Endothelial cell of umbilical vein (primary cell): ENCODE measurements around the gene GCLC. TPM values are rescaled to one million over a fixed set of nuclear protein-coding genes. Genes with fewer than 3 reads are reported as not detected.

ENCODE experiments used
- BruUV-seq: library from RNA; stranded (reverse); fragments of 400-500 nt; replicated peaks from 2 replicates; lab custom pipeline; 2021; lab: Mats Ljungman, UMichigan
- CTCF ChIA-PET: fragments of 300-600, 350-600 bp; sonication (Branson Sonifier 250); formaldehyde crosslinking; loops from one replicate; lab custom pipeline; 2021; ENCODE audit warnings: antibody characterized with exemption, inconsistent platforms; lab: Charles Lee
- POLR2A ChIA-PET: fragments of 300-600, 350-600 bp; sonication (Branson Sonifier 250); formaldehyde crosslinking; loops from one replicate; lab custom pipeline; 2021; ENCODE audit warnings: antibody characterized with exemption, inconsistent platforms; lab: Charles Lee
- DNase-seq: peaks from one replicate; pipeline ENCODE4 v3.0.0-alpha.2; 2011; ENCODE audit warnings: low read depth, low spot score
- FAIRE-seq: peaks from 2 replicates; lab custom pipeline; 2011; peaks lifted over from hg19 to GRCh38; lab: Jason Lieb, UNC
- H2AFZ ChIP-seq: 2 replicates; pipeline ENCODE4 v1.6.0; 2012; ENCODE audit warnings: low read depth, low read length, control low read depth, inconsistent platforms
- H3K27ac ChIP-seq: 2 replicates; pipeline ENCODE4 v1.5.1; 2011; ENCODE audit warnings: low read depth, mild to moderate bottlenecking, control low read depth, low read length, moderate library complexity; ENCODE audit not compliant: insufficient read depth
- H3K27me3 ChIP-seq, 2 experiments: 2 replicates each; pipeline versions ENCODE4 v1.6.0 to v1.6.1; 2011; ENCODE audit warnings: low read length in 2 of 2, mixed read lengths in 1 of 2; ENCODE audit not compliant: control insufficient read depth in 2 of 2, insufficient read depth in 2 of 2
- H3K36me3 ChIP-seq, 2 experiments: 2 replicates in 1 of 2; 3 replicates in 1 of 2; pipeline ENCODE4 v1.5.1; 2011; ENCODE audit warnings: low read length in 2 of 2, mild to moderate bottlenecking in 1 of 2, moderate library complexity in 1 of 2; ENCODE audit not compliant: control insufficient read depth in 2 of 2, insufficient read depth in 2 of 2; ENCODE audit errors: extremely low read depth in 1 of 2
- H3K4me1 ChIP-seq: 3 replicates; pipeline ENCODE4 v1.5.1; 2011; ENCODE audit warnings: mild to moderate bottlenecking, low read length; ENCODE audit not compliant: control insufficient read depth, insufficient read depth; ENCODE audit errors: extremely low read depth
- H3K4me2 ChIP-seq: 2 replicates; pipeline ENCODE4 v1.6.1; 2011; ENCODE audit warnings: low read length, control low read depth, mixed read lengths; ENCODE audit not compliant: insufficient read depth
- H3K4me3 ChIP-seq, 3 experiments: fragments of 200-600 bp in 1 of 3; sonication (generic), shearing (Covaris generic) in 1 of 3; replicated peaks in 1 of 3; 2 replicates each; pipeline ENCODE4 v1.5.1; 2011 to 2016; ENCODE audit warnings: control low read depth in 3 of 3, low read length in 3 of 3, mild to moderate bottlenecking in 2 of 3, inconsistent platforms in 1 of 3, low read depth in 1 of 3, moderate library complexity in 1 of 3; ENCODE audit not compliant: insufficient read depth in 1 of 3
- H3K79me2 ChIP-seq: 2 replicates; pipeline ENCODE4 v1.6.0; 2012; ENCODE audit warnings: low read length, inconsistent platforms; ENCODE audit not compliant: control insufficient read depth, insufficient read depth
- H3K9ac ChIP-seq: replicated peaks from 2 replicates; pipeline ENCODE3; 2011; ENCODE audit warnings: low read length, control low read depth; ENCODE audit not compliant: insufficient read depth; ENCODE audit errors: extremely low read depth
- H3K9me1 ChIP-seq: replicated peaks from 3 replicates; pipeline ENCODE4 v1.6.0; 2011; ENCODE audit warnings: mild to moderate bottlenecking, low read length; ENCODE audit not compliant: control insufficient read depth, insufficient read depth; ENCODE audit errors: extremely low read depth
- H3K9me3 ChIP-seq: replicated peaks from 2 replicates; pipeline ENCODE4 v1.5.1; 2012; ENCODE audit warnings: low read length, inconsistent platforms; ENCODE audit not compliant: control insufficient read depth, insufficient read depth
- H4K20me1 ChIP-seq: replicated peaks from 2 replicates; pipeline ENCODE3; 2011; ENCODE audit warnings: mild to moderate bottlenecking, low read length; ENCODE audit not compliant: control insufficient read depth, insufficient read depth; ENCODE audit errors: extremely low read depth
- CTCF ChIP-seq, 2 donors: IDR thresholded peaks; 1 replicate in 1 of 2; 2 replicates in 1 of 2; pipeline ENCODE4 v1.5.1; 2011; ENCODE audit warnings: low read length in 2 of 2, mild to moderate bottlenecking in 2 of 2, moderate library complexity in 2 of 2, control low read depth in 1 of 2, inconsistent platforms in 1 of 2, low read depth in 1 of 2; ENCODE audit not compliant: insufficient read depth in 1 of 2; ENCODE audit errors: extremely low read depth in 1 of 2
- EZH2 ChIP-seq: IDR thresholded peaks from 2 replicates; pipeline ENCODE4 v1.6.1; 2012; ENCODE audit warnings: borderline replicate concordance, low read depth, mild to moderate bottlenecking, moderate library complexity, low read length, inconsistent platforms; ENCODE audit not compliant: severe bottlenecking
- FOS ChIP-seq: IDR thresholded peaks from 2 replicates; pipeline ENCODE4 v1.6.1; 2011; ENCODE audit warnings: mild to moderate bottlenecking, low read length, moderate library complexity, borderline replicate concordance; ENCODE audit not compliant: insufficient read depth
- GATA2 ChIP-seq: IDR thresholded peaks from 2 replicates; pipeline ENCODE4 v1.7.0; 2011; ENCODE audit warnings: low read depth, mild to moderate bottlenecking, moderate library complexity, mixed read lengths, low read length; ENCODE audit not compliant: insufficient read length, insufficient read depth
- JUN ChIP-seq: IDR thresholded peaks from 2 replicates; pipeline ENCODE4 v1.6.1; 2011; ENCODE audit warnings: borderline replicate concordance, low read depth; ENCODE audit not compliant: insufficient read length, insufficient read depth
- MAX ChIP-seq: IDR thresholded peaks from 2 replicates; pipeline ENCODE4 v1.6.1; 2011; ENCODE audit not compliant: insufficient read depth, insufficient read length
- MYC ChIP-seq: IDR thresholded peaks from one replicate; pipeline ENCODE4 v1.6.1; 2011; ENCODE audit warnings: mild to moderate bottlenecking, low read depth, low read length
- POLR2A ChIP-seq: IDR thresholded peaks from 2 replicates; pipeline ENCODE4 v1.6.1; 2012; ENCODE audit warnings: low read depth, mild to moderate bottlenecking, control low read depth, low read length
- POLR2AphosphoS5 ChIP-seq: IDR thresholded peaks from 2 replicates; pipeline ENCODE4 v1.6.1; 2012; ENCODE audit warnings: low read depth, mild to moderate bottlenecking, control low read depth, low read length, moderate library complexity; ENCODE audit not compliant: insufficient read depth
- dilution Hi-C: fragments of 300-500 bp; cut with MboI; formaldehyde crosslinking; loops from one replicate; pipeline ENCODE4 v1.15.0; 2019; ENCODE audit warnings: low sequenced_read_pairs; ENCODE audit not compliant: extremely low pct_ligation_motif_present
- intact Hi-C: fragments of 100-400 bp; cut with micrococcal nuclease; formaldehyde crosslinking; loops from one replicate; pipeline ENCODE4 v1.10.0; 2022
- polyA plus RNA-seq, 4 experiments: library from polyadenylated mRNA; depleted of rRNA in 3 of 4; stranded (reverse) in 3 of 4; unstranded in 1 of 4; fragments of >200 nt; gene quantifications; 2 replicates each; pipeline versions ENCODE4 v1.2.1 to v1.2.3, GENCODE V29; 2011 to 2012; ENCODE audit warnings: missing spikeins in 1 of 4
- total RNA-seq: library from RNA; stranded (reverse); gene quantifications from 2 replicates; pipeline ENCODE4 v1.2.3, GENCODE V29; 2021

Gene GCLC
- total and polyA plus RNA-seq, 2 donors (not counting 3 experiments of a cell fraction or from before 2014, with no cell fraction given): 7.3 to 22.8 TPM

GRCh38 chr6:53540129-53540692 lies 4.7 kb downstream of the GCLC start:
- Histone ChIP-seq H3K4me3 (no peak overlapping the region), H3K27me3 (no peaks in the 10 kb centered on the region), H3K27ac (no peak overlapping the region), H3K9ac (no peak overlapping the region), H3K9me1 (no peaks in the 10 kb centered on the region), H3K4me2 (no peak overlapping the region), H4K20me1 (no peaks in the 10 kb centered on the region), H3K4me1 (peaks cover 11% of the 10 kb centered on the region), H3K79me2 (peaks cover 22% of the 10 kb centered on the region), H3K9me3 (no peaks in the 10 kb centered on the region), H2AFZ (no peak overlapping the region), H3K36me3 (no peaks in the 10 kb centered on the region)
- FAIRE-seq (no peak), DNase-seq (no peak)
- POLR2A ChIA-PET: no interaction called here
- no TSS peak for BruUV-seq
- dilution Hi-C loops (no loop called here), intact Hi-C loops (loop anchor here (10.0 kb wide), 2 partner anchors 235 to 575 kb away; partner anchors contain the start of gene MLIP)
- CTCF ChIA-PET: interaction anchor here (0.9 to 1.2 kb wide), 2 partner anchors 17 to 47 kb away, joined by 3 read pairs; no protein-coding TSS in a partner anchor
- no peak for TF ChIP-seq POLR2A

GRCh38 chr6:53539561-53539960 lies 5.3 kb downstream of the GCLC start:
- ChIA-PET POLR2A (no interaction called here), CTCF (interaction anchor here (0.9 kb wide), 1 partner anchor 16 kb away, joined by 3 read pairs; no protein-coding TSS in a partner anchor)
- Histone ChIP-seq H3K9me1 (no peaks in the 10 kb centered on the region), H3K36me3 (no peaks in the 10 kb centered on the region), H2AFZ (no peak overlapping the region), H3K4me2 (no peak overlapping the region), H3K9ac (no peak overlapping the region), H3K27me3 (no peaks in the 10 kb centered on the region), H4K20me1 (no peaks in the 10 kb centered on the region), H3K4me3 (no peak overlapping the region), H3K27ac (no peak overlapping the region), H3K9me3 (no peaks in the 10 kb centered on the region), H3K79me2 (peaks cover 22% of the 10 kb centered on the region), H3K4me1 (peaks cover 11% of the 10 kb centered on the region)
- no TSS peak for BruUV-seq
- dilution Hi-C loops: no loop called here
- intact Hi-C loops: no loop called here
- TF ChIP-seq MAX (no peak), POLR2A (no peak), CTCF (IDR thresholded peaks at IDR 0.05; ENCODE audit: extremely low read depth in 1 of 2, insufficient read depth in 1 of 2, low read depth in 1 of 2, low read length in 2 of 2) (no peak), GATA2 (no peak), FOS (no peak), POLR2AphosphoS5 (no peak), JUN (no peak), EZH2 (no peak), MYC (no peak)
- FAIRE-seq: no peak
- no peak for DNase-seq
